ENCODE results near the gene TMEM80. TPM values are rescaled to one million over a fixed set of nuclear protein-coding genes. Genes with fewer than 3 reads are reported as not detected.

Gene TMEM80
- total RNA-seq, 1 donor from 2014 or later = 20.8 TPM

- TF ChIP-seq, protein P1, sequence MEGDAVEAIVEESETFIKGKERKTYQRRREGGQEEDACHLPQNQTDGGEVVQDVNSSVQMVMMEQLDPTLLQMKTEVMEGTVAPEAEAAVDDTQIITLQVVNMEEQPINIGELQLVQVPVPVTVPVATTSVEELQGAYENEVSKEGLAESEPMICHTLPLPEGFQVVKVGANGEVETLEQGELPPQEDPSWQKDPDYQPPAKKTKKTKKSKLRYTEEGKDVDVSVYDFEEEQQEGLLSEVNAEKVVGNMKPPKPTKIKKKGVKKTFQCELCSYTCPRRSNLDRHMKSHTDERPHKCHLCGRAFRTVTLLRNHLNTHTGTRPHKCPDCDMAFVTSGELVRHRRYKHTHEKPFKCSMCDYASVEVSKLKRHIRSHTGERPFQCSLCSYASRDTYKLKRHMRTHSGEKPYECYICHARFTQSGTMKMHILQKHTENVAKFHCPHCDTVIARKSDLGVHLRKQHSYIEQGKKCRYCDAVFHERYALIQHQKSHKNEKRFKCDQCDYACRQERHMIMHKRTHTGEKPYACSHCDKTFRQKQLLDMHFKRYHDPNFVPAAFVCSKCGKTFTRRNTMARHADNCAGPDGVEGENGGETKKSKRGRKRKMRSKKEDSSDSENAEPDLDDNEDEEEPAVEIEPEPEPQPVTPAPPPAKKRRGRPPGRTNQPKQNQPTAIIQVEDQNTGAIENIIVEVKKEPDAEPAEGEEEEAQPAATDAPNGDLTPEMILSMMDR (conservative IDR thresholded peaks at IDR 0.05; ENCODE audit: low read depth, low read length) = no peak
- DNase-seq (ENCODE audit: low read depth) = no peak
- no peak overlapping the region for H3K4me3 ChIP-seq (ENCODE audit: low read depth, low read length)
These were observed 13.7 kb downstream of the TMEM80 start for GRCh38 chr11:709109-709997.

DNA sequence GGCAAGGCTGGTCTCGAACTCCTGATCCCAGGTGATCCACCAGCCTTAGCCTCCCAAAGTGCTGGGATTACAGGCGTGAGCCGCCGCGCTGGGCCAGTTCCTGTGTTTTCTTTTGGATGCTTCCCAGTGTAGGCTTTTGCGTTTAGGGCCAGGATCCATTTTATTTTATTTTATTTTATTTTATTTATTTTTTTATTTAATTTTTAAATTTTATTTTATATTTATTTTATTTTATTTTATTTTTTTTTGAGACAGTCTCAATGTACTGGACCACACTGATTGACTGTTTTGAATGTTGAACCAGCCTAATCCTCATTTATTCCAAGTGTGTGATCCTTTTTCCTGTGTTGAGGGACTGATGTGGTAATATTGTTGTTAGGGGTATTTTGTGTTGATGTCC, 18.8 kb downstream of the TMEM80 start:
- no peak for DNase-seq (ENCODE audit: low read depth)
- no peak overlapping the region for H3K4me3 ChIP-seq (ENCODE audit: low read depth, low read length)
- TF ChIP-seq, protein P1 (conservative IDR thresholded peaks at IDR 0.05; ENCODE audit: low read depth, low read length) = no peak

DNA sequence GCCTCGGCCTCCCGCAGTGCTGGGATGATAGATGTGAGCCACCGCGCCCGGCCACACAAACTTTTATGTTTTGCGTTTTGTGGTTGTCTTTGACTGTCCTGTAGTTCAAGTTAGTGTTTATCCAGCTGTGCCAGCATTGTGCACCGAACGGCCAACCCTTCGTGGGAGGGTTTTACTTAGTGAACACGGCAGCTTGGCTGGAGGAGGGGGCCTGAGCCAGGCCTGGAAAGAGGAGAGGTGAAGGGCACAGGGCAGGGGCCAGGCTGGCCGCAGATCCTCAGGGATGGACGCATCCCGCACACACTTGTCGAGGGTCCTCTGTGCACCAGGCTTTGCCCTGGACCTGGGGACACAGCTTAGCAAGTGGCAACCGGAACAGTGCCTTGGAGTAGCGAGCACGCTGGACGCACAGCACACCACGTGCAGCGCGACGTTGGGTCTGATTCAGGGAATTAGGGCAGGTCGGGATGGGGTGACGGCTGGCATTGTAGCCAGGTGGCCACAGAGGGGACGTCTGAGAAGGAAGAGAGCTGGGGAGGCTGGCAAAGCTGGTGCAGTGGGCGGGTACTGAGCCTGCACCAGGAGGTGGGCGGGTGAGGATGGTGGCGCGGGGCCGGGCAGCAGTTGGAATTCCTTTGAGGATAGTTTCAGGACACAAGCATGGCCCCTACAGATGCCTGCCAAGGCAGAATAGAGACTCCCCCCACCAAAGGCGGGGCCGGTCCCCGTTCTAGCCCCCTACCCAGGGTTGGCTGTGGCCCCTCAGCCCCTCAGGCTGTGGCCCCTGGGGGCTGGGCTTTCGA, 23.8 kb downstream of the TMEM80 start:
- DNase-seq (ENCODE audit: low read depth) = no peak
- TF ChIP-seq, protein P1 (conservative IDR thresholded peaks at IDR 0.05; ENCODE audit: low read depth, low read length) = no peak
- H3K4me3 ChIP-seq (ENCODE audit: low read depth, low read length) = no peak overlapping the region

- H3K4me3 ChIP-seq (ENCODE audit: low read depth, low read length) = no peak overlapping the region
- no peak for DNase-seq (ENCODE audit: low read depth)
- TF ChIP-seq, protein P1 (conservative IDR thresholded peaks at IDR 0.05; ENCODE audit: low read depth, low read length) = no peak
These were observed 24.5 kb downstream of the TMEM80 start for GRCh38 chr11:720017-720641.

GRCh38 chr11:720642-721246, 25.1 kb downstream of the TMEM80 start:
- no peak for DNase-seq (ENCODE audit: low read depth)
- H3K4me3 ChIP-seq (ENCODE audit: low read depth, low read length) = no peak overlapping the region
- TF ChIP-seq, protein P1 (conservative IDR thresholded peaks at IDR 0.05; ENCODE audit: low read depth, low read length) = no peak

- no peak overlapping the region for H3K4me3 ChIP-seq (ENCODE audit: low read depth, low read length)
- TF ChIP-seq, protein P1 (conservative IDR thresholded peaks at IDR 0.05; ENCODE audit: low read depth, low read length) = no peak
- no peak for DNase-seq (ENCODE audit: low read depth)
These were observed 25.7 kb downstream of the TMEM80 start for GRCh38 chr11:721247-721740.
